ENCODE results near the gene SFXN1. TPM values are rescaled to one million over a fixed set of nuclear protein-coding genes. Genes with fewer than 3 reads are reported as not detected.
"Not testable (repeated sequence)": the region's sequence is repeated elsewhere in the genome, so short reads cannot be mapped to it uniquely, and the experiment has no call there.

SFXN1 gene
- total RNA-seq, 1 donor = 86.8 TPM

GRCh38 chr5:175493260-175493659 lies 14.9 kb downstream of the SFXN1 start:
- DNase-seq (ENCODE audit: low read depth) = no peak
- no peak for TF ChIP-seq CTCF (IDR thresholded peaks at IDR 0.05; ENCODE audit: insufficient read depth, low read depth, low read length)
- H3K4me3 ChIP-seq (ENCODE audit: low read depth, low read length) = no peak overlapping the region

- DNase-seq (ENCODE audit: low read depth) = peak; percentile 22
- no peak overlapping the region for H3K4me3 ChIP-seq (ENCODE audit: low read depth, low read length)
- no peak for TF ChIP-seq CTCF (IDR thresholded peaks at IDR 0.05; ENCODE audit: insufficient read depth, low read depth, low read length)
Observed at GRCh38 chr5:175493726-175494125, 15.4 kb downstream of the SFXN1 start.

GRCh38 chr5:175494264-175495183 lies 16.2 kb downstream of the SFXN1 start:
- no peak overlapping the region for H3K4me3 ChIP-seq (ENCODE audit: low read depth, low read length)
- peak; percentile 60 for DNase-seq (ENCODE audit: low read depth)
- no peak for TF ChIP-seq CTCF (IDR thresholded peaks at IDR 0.05; ENCODE audit: insufficient read depth, low read depth, low read length)

GRCh38 chr5:175501759-175502158 lies 23.4 kb downstream of the SFXN1 start:
- no peak overlapping the region for H3K4me3 ChIP-seq (ENCODE audit: low read depth, low read length)
- TF ChIP-seq CTCF (IDR thresholded peaks at IDR 0.05; ENCODE audit: insufficient read depth, low read depth, low read length) = no peak
- no peak for DNase-seq (ENCODE audit: low read depth)

- DNase-seq (ENCODE audit: low read depth) = not testable (repeated sequence)
Observed at GRCh38 chr5:175507671-175508070, 29.3 kb downstream of the SFXN1 start.

GRCh38 chr5:175508896-175509295 lies 30.5 kb downstream of the SFXN1 start:
- no peak for DNase-seq (ENCODE audit: low read depth)
- no peak for TF ChIP-seq CTCF (IDR thresholded peaks at IDR 0.05; ENCODE audit: insufficient read depth, low read depth, low read length)
- H3K4me3 ChIP-seq (ENCODE audit: low read depth, low read length) = no peak overlapping the region

More at GRCh38 chr5:175507671-175508070, 29.3 kb downstream of the SFXN1 start:
- H3K4me3 ChIP-seq (ENCODE audit: low read depth, low read length) = not testable (repeated sequence)

- no peak for DNase-seq (ENCODE audit: low read depth)
- no peak for TF ChIP-seq CTCF (IDR thresholded peaks at IDR 0.05; ENCODE audit: insufficient read depth, low read depth, low read length)
- no peak overlapping the region for H3K4me3 ChIP-seq (ENCODE audit: low read depth, low read length)
Observed at GRCh38 chr5:175513297-175513696, 34.9 kb downstream of the SFXN1 start.
